ENCODE data around the gene ZYX. TPM values are rescaled to one million over a fixed set of nuclear protein-coding genes. Genes with fewer than 3 reads are reported as not detected.

Gene ZYX
- polyA plus RNA-seq, 2 of the 4 experiments (the other 2 are of a cell fraction) = 13.3 to 109 TPM

DNA sequence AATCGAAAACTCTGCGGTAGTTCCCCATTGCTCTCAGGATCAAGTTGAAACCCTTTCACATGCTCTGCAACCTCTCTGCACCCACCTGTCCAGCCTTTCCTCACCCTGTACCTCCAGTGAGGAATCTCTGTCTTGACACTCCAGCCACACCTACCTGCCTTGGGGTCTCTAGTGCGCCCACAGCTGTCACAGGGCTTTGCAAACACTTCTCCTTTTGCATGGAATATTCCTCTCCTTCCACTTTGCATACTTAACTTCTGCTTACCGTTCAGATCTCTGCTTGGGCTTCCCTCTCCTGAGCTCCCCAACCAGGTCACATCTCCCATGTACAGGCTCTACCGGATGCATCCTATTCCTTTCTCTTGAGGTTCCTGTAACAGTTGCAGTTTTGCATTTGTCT, 6.6 kb upstream of the ZYX start:
- DNase-seq (ENCODE audit: low read depth in 1 of 2, low spot score in 1 of 2) (no peak), ATAC-seq (no peak), FAIRE-seq (no peak)
- Histone ChIP-seq H3K4me2 (no peak overlapping the region), H3K27ac (no peak overlapping the region), H3K9me3 (no peaks in the 10 kb centered on the region), H3K4me1 (peaks cover 24% of the 10 kb centered on the region), H3K4me3 (no peak overlapping the region)
- CTCF ChIA-PET = interaction anchor here (0.6 to 3.1 kb wide), 5 partner anchors 29 to 1107 kb away, joined by 3 to 9 read pairs (median 4); partner anchors contain the start of gene CLCN1
- WGBS (ENCODE audit: missing lambda C conversion rate) = 89% methylated on average over 5 of the region's 5 CpGs
- TF ChIP-seq HOXA7 (CRISPR knock-in tag; IDR thresholded peaks at IDR 0.05) (no peak), JUN (IDR thresholded peaks at IDR 0.05) (no peak), RAD21 (conservative IDR thresholded peaks at IDR 0.05 in 1 of 2, IDR thresholded peaks at IDR 0.05 in 1 of 2) (no peak), USF2 (IDR thresholded peaks at IDR 0.05) (no peak), KDM5A (IDR thresholded peaks at IDR 0.05) (no peak), MYC (IDR thresholded peaks at IDR 0.05; ENCODE audit: borderline replicate concordance, low read length) (no peak), CBX2 (IDR thresholded peaks at IDR 0.05; ENCODE audit: borderline replicate concordance, low read depth) (no peak), HEYL (CRISPR knock-in tag; IDR thresholded peaks at IDR 0.05) (no peak), RNF2 (IDR thresholded peaks at IDR 0.05; ENCODE audit: borderline replicate concordance, low read depth) (no peak), GATA3 (IDR thresholded peaks at IDR 0.05; ENCODE audit: borderline replicate concordance) (no peak), ESRRA (IDR thresholded peaks at IDR 0.05; ENCODE audit: borderline replicate concordance, low read length) (no peak), HOXB13 (CRISPR knock-in tag; IDR thresholded peaks at IDR 0.05; ENCODE audit: low read depth) (no peak), POLR2A (IDR thresholded peaks at IDR 0.05; ENCODE audit: low read length) (no peak), ZFP36 (IDR thresholded peaks at IDR 0.05; ENCODE audit: borderline replicate concordance, partially characterized antibody) (no peak), JUNB (IDR thresholded peaks at IDR 0.05) (no peak), FOXS1 (CRISPR knock-in tag; IDR thresholded peaks at IDR 0.05) (no peak)
- TF ChIP-seq, protein P1, sequence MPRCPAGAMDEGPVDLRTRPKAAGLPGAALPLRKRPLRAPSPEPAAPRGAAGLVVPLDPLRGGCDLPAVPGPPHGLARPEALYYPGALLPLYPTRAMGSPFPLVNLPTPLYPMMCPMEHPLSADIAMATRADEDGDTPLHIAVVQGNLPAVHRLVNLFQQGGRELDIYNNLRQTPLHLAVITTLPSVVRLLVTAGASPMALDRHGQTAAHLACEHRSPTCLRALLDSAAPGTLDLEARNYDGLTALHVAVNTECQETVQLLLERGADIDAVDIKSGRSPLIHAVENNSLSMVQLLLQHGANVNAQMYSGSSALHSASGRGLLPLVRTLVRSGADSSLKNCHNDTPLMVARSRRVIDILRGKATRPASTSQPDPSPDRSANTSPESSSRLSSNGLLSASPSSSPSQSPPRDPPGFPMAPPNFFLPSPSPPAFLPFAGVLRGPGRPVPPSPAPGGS (IDR thresholded peaks at IDR 0.05) = no peak
- TF ChIP-seq, protein P2, sequence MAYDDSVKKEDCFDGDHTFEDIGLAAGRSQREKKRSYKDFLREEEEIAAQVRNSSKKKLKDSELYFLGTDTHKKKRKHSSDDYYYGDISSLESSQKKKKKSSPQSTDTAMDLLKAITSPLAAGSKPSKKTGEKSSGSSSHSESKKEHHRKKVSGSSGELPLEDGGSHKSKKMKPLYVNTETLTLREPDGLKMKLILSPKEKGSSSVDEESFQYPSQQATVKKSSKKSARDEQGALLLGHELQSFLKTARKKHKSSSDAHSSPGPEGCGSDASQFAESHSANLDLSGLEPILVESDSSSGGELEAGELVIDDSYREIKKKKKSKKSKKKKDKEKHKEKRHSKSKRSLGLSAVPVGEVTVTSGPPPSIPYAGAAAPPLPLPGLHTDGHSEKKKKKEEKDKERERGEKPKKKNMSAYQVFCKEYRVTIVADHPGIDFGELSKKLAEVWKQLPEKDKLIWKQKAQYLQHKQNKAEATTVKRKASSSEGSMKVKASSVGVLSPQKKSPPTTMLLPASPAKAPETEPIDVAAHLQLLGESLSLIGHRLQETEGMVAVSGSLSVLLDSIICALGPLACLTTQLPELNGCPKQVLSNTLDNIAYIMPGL (CRISPR knock-in tag; IDR thresholded peaks at IDR 0.05; ENCODE audit: borderline replicate concordance) = no peak
- POLR2A ChIA-PET = no interaction called here

- H3K4me1 ChIP-seq = peaks cover 21% of the 10 kb centered on the region
- H3K9me3 ChIP-seq = no peaks in the 10 kb centered on the region
- no peak overlapping the region for H3K4me2 ChIP-seq
- DNase-seq (ENCODE audit: low read depth in 1 of 2, low spot score in 1 of 2) (no peak), ATAC-seq (no peak), FAIRE-seq (no peak)
- H3K4me3 ChIP-seq = no peak overlapping the region
- WGBS (ENCODE audit: missing lambda C conversion rate) = 84% methylated on average over 7 of the region's 7 CpGs
- ChIA-PET CTCF (interaction anchor here (1.4 to 3.1 kb wide), 4 partner anchors 30 to 135 kb away, joined by 4 to 9 read pairs (median 5); no protein-coding TSS in a partner anchor), POLR2A (no interaction called here)
- H3K27ac ChIP-seq = no peak overlapping the region
- TF ChIP-seq BHLHE40 (IDR thresholded peaks at IDR 0.05; ENCODE audit: low read depth, low read length) (no peak), ZNF302 (CRISPR knock-in tag; IDR thresholded peaks at IDR 0.05) (no peak), PHF8 (IDR thresholded peaks at IDR 0.05; ENCODE audit: borderline replicate concordance, low read depth) (no peak), TP53 (CRISPR knock-in tag; IDR thresholded peaks at IDR 0.05) (no peak), CBX8 (IDR thresholded peaks at IDR 0.05) (no peak), CBX2 (IDR thresholded peaks at IDR 0.05; ENCODE audit: borderline replicate concordance, low read depth) (no peak), POLR2AphosphoS2 (conservative IDR thresholded peaks at IDR 0.05; ENCODE audit: low read length) (no peak), CHD2 (IDR thresholded peaks at IDR 0.05; ENCODE audit: low read length, partially characterized antibody) (no peak), NPAS2 (CRISPR knock-in tag; IDR thresholded peaks at IDR 0.05; ENCODE audit: borderline replicate concordance) (no peak), ZSCAN20 (CRISPR knock-in tag; IDR thresholded peaks at IDR 0.05) (no peak), MAFK (IDR thresholded peaks at IDR 0.05; ENCODE audit: partially characterized antibody) (no peak), REST (IDR thresholded peaks at IDR 0.05) (no peak), JUNB (IDR thresholded peaks at IDR 0.05) (no peak), HDAC2 (IDR thresholded peaks at IDR 0.05) (no peak), RCOR1 (IDR thresholded peaks at IDR 0.05; ENCODE audit: low read depth, low read length) (no peak)
These were observed 5.7 kb upstream of the ZYX start for GRCh38 chr7:143375298-143376034.
